HG03469 (cell line): ENCODE data around the gene GAK.

Experiments
- ATAC-seq: cut with Tn5 transposase; IDR thresholded peaks from one replicate; pipeline ENCODE4 v1.9.1; 2021; ENCODE audit warnings: mild to moderate bottlenecking, moderate library complexity, moderate number of reproducible peaks; ENCODE audit not compliant: unreplicated experiment

The GAK gene

GRCh38 chr4:892780-893179 lies 39.3 kb downstream of the GAK start:
- ATAC-seq: no peak

GRCh38 chr4:891747-892146 lies 40.4 kb downstream of the GAK start:
- ATAC-seq: no peak

GRCh38 chr4:890036-890695 lies 42.0 kb downstream of the GAK start:
- no peak for ATAC-seq

- no peak for ATAC-seq
Observed at GRCh38 chr4:889516-889915, 42.6 kb downstream of the GAK start.

GRCh38 chr4:888029-888428 lies 44.1 kb downstream of the GAK start:
- no peak for ATAC-seq

GRCh38 chr4:887034-887763 lies 44.9 kb downstream of the GAK start:
- no peak for ATAC-seq

- ATAC-seq: no peak
Observed at GRCh38 chr4:886244-886643, 45.9 kb downstream of the GAK start.

- no peak for ATAC-seq
Observed at GRCh38 chr4:885353-885752, 46.8 kb downstream of the GAK start.

- ATAC-seq: no peak
Observed at GRCh38 chr4:884896-885295, 47.2 kb downstream of the GAK start.

GRCh38 chr4:884259-884658 lies 47.9 kb downstream of the GAK start:
- ATAC-seq: no peak

- no peak for ATAC-seq
Observed at GRCh38 chr4:883377-884095, 48.6 kb downstream of the GAK start.

- ATAC-seq: no peak
Observed at GRCh38 chr4:882646-883045, 49.5 kb downstream of the GAK start.

- ATAC-seq: no peak
Observed at GRCh38 chr4:881709-882108, 50.4 kb downstream of the GAK start.

GRCh38 chr4:880684-881405 lies 51.3 kb downstream of the GAK start:
- no peak for ATAC-seq

GRCh38 chr4:879729-880077 lies 52.4 kb downstream of the GAK start:
- no peak for ATAC-seq

GRCh38 chr4:878796-879728 lies 53.1 kb downstream of the GAK start:
- no peak for ATAC-seq

GRCh38 chr4:877502-877901 lies 54.6 kb downstream of the GAK start:
- ATAC-seq: no peak

GRCh38 chr4:876780-877179 lies 55.3 kb downstream of the GAK start:
- ATAC-seq: no peak

- no peak for ATAC-seq
Observed at GRCh38 chr4:875818-876423, 56.2 kb downstream of the GAK start.
